ENCODE measurements around the gene SLC24A3.

DNA sequence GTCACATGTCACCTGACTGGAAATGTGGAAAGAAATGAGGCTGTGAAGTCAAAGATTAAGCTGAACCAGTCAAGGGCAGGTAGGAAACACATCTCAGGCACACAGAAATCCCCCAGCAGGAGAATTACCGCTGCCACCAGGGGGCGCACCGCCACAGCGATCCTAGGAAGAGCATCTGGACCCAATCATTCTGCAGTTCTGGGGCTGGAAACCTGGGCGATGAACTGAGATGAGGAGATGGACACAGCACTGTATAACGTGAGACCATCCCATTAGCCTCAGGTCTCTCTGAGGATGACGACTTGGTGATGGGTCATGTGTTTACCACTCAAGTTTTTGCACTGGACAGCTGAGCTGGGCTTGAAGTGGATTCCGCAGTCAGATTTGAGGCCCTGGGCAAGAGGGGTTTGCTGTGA is 6.5 kb upstream of the SLC24A3 start:
- TF ChIP-seq EZH2 (IDR thresholded peaks at IDR 0.05): no peak
- TF ChIP-seq, protein P1, sequence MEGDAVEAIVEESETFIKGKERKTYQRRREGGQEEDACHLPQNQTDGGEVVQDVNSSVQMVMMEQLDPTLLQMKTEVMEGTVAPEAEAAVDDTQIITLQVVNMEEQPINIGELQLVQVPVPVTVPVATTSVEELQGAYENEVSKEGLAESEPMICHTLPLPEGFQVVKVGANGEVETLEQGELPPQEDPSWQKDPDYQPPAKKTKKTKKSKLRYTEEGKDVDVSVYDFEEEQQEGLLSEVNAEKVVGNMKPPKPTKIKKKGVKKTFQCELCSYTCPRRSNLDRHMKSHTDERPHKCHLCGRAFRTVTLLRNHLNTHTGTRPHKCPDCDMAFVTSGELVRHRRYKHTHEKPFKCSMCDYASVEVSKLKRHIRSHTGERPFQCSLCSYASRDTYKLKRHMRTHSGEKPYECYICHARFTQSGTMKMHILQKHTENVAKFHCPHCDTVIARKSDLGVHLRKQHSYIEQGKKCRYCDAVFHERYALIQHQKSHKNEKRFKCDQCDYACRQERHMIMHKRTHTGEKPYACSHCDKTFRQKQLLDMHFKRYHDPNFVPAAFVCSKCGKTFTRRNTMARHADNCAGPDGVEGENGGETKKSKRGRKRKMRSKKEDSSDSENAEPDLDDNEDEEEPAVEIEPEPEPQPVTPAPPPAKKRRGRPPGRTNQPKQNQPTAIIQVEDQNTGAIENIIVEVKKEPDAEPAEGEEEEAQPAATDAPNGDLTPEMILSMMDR (IDR thresholded peaks at IDR 0.05): peak; percentile 96
- TF ChIP-seq EZH2phosphoT487 (IDR thresholded peaks at IDR 0.05): no peak
